Astrocyte (in vitro differentiated cells and primary cell): Measurements from ENCODE around the gene APOC4.

Experiments
- EZH2 ChIP-seq: IDR thresholded peaks from 2 replicates; pipeline ENCODE4 v1.6.1; 2012; ENCODE audit warnings: mild to moderate bottlenecking, low read length, inconsistent platforms; ENCODE audit not compliant: insufficient read depth
- TF ChIP-seq, protein P1 (sequence below): IDR thresholded peaks from 2 replicates; pipeline ENCODE4 v1.5.1; 2011; ENCODE audit warnings: low read depth, mild to moderate bottlenecking, inconsistent platforms, low read length, moderate library complexity; ENCODE audit not compliant: insufficient read depth

GRCh38 chr19:44908074-44908835 lies 33.8 kb upstream of the APOC4 start:
- TF ChIP-seq, protein P1, sequence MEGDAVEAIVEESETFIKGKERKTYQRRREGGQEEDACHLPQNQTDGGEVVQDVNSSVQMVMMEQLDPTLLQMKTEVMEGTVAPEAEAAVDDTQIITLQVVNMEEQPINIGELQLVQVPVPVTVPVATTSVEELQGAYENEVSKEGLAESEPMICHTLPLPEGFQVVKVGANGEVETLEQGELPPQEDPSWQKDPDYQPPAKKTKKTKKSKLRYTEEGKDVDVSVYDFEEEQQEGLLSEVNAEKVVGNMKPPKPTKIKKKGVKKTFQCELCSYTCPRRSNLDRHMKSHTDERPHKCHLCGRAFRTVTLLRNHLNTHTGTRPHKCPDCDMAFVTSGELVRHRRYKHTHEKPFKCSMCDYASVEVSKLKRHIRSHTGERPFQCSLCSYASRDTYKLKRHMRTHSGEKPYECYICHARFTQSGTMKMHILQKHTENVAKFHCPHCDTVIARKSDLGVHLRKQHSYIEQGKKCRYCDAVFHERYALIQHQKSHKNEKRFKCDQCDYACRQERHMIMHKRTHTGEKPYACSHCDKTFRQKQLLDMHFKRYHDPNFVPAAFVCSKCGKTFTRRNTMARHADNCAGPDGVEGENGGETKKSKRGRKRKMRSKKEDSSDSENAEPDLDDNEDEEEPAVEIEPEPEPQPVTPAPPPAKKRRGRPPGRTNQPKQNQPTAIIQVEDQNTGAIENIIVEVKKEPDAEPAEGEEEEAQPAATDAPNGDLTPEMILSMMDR = no peak
- no peak for TF ChIP-seq EZH2
